ENCODE results near the gene C12orf75. TPM values are rescaled to one million over a fixed set of nuclear protein-coding genes. Genes with fewer than 3 reads are reported as not detected.
"Not testable (repeated sequence)": the region's sequence is repeated elsewhere in the genome, so short reads cannot be mapped to it uniquely, and the experiment has no call there.

C12orf75 gene
- total RNA-seq, 1 donor from 2014 or later = 276 TPM

GRCh38 chr12:105401198-105401597 lies 70.7 kb downstream of the C12orf75 start:
- no peak for DNase-seq (ENCODE audit: low read depth)
- TF ChIP-seq, protein P1, sequence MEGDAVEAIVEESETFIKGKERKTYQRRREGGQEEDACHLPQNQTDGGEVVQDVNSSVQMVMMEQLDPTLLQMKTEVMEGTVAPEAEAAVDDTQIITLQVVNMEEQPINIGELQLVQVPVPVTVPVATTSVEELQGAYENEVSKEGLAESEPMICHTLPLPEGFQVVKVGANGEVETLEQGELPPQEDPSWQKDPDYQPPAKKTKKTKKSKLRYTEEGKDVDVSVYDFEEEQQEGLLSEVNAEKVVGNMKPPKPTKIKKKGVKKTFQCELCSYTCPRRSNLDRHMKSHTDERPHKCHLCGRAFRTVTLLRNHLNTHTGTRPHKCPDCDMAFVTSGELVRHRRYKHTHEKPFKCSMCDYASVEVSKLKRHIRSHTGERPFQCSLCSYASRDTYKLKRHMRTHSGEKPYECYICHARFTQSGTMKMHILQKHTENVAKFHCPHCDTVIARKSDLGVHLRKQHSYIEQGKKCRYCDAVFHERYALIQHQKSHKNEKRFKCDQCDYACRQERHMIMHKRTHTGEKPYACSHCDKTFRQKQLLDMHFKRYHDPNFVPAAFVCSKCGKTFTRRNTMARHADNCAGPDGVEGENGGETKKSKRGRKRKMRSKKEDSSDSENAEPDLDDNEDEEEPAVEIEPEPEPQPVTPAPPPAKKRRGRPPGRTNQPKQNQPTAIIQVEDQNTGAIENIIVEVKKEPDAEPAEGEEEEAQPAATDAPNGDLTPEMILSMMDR (IDR thresholded peaks at IDR 0.05; ENCODE audit: insufficient read depth, low read length, poor library complexity, severe bottlenecking) = no peak
- Histone ChIP-seq H3K4me3 (ENCODE audit: low read depth, low read length) (no peak overlapping the region), H3K27me3 (ENCODE audit: control insufficient read depth, insufficient read depth, low read length) (no peaks in the 10 kb centered on the region), H3K36me3 (ENCODE audit: control insufficient read depth, insufficient read depth, low read length) (peaks cover 3% of the 10 kb centered on the region)

DNA sequence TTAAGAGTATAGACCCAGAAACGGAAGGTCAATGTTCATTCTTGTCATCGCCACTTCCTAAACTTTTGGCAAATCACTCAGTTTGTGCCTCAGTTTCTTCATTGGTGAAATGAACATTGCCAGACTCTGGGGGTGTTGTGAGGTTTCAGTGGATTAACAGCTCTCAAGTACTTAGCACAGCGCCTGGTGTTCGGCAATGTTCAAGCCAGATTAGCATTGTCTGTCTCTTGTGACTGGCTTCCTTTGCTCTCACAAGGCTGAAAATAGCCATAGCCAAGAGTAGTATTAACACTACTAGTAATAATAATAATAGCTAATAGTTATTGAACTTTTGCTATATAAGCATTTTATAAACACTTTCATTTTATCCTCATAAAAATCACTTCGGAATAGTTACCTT lies 71.9 kb downstream of the C12orf75 start:
- no peaks in the 10 kb centered on the region for H3K27me3 ChIP-seq (ENCODE audit: control insufficient read depth, insufficient read depth, low read length)

DNA sequence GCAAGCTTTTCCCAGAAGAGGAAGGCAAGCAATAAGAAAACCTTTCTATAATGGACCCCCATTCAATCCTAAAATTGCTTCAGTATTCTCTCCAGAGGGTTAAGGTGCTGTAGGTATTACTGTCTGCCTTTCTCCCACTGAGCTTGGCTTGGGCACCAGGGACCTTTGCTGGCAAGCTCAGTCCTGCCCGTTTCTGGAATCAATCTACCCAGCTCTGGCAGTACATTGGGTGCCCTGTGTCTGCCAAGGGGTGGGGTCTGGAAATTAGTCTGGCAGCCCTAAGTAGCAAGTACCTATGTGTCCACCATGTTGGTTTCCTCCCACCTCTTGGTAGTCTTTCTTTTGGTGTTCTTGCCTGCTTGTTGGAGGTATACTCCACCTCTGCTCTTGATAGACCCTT lies 72.6 kb downstream of the C12orf75 start:
- TF ChIP-seq, protein P1 (IDR thresholded peaks at IDR 0.05; ENCODE audit: insufficient read depth, low read length, poor library complexity, severe bottlenecking) = no peak

More for the DNA sequence above, 71.9 kb downstream of the C12orf75 start:
- Histone ChIP-seq H3K4me3 (ENCODE audit: low read depth, low read length) (no peak overlapping the region), H3K36me3 (ENCODE audit: control insufficient read depth, insufficient read depth, low read length) (peaks cover 3% of the 10 kb centered on the region)
- no peak for DNase-seq (ENCODE audit: low read depth)
- TF ChIP-seq, protein P1 (IDR thresholded peaks at IDR 0.05; ENCODE audit: insufficient read depth, low read length, poor library complexity, severe bottlenecking) = no peak

DNA sequence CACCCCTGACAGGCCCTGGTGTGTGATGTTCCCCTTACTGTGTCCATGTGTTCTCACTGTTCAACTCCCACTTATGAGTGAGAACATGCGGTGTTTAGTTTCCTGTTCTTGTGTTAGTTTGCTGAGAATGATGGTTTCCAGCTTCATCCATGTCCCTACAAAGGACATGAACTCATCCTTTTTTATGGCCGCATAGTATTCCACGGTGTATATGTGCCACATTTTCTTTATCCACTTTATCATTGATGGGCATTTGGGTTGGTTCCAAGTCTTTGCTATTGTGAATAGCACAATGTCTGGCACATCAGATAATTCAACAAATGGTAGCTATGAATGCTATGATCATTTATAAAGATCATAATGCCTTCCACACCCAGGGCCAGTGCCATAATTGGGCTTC lies 73.6 kb downstream of the C12orf75 start:
- H3K27me3 ChIP-seq (ENCODE audit: control insufficient read depth, insufficient read depth, low read length); DNase-seq (ENCODE audit: low read depth); H3K36me3 ChIP-seq (ENCODE audit: control insufficient read depth, insufficient read depth, low read length); H3K4me3 ChIP-seq (ENCODE audit: low read depth, low read length): not testable (repeated sequence)

More for the DNA sequence above, 72.6 kb downstream of the C12orf75 start:
- Histone ChIP-seq H3K4me3 (ENCODE audit: low read depth, low read length) (no peak overlapping the region), H3K27me3 (ENCODE audit: control insufficient read depth, insufficient read depth, low read length) (no peaks in the 10 kb centered on the region), H3K36me3 (ENCODE audit: control insufficient read depth, insufficient read depth, low read length) (peaks cover 3% of the 10 kb centered on the region)
- DNase-seq (ENCODE audit: low read depth) = no peak

DNA sequence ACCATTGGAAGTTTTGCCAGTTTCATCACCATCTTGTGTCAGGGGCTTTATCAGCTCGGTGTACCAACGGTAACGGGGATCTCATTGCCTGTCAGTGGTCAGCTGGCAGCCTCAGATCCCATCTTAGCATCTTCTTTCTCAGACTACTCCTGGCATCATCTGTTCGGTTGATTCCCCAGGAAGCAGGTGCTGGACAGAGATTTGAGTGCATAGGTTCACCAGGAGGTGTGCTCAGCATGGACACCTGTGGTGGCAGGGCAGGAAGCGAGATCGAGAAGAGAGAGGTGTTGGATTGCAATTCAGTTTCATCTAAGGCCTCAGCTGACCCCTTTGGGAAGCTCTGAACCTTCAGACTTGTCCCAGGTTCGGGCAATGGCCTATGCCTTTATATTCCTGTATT lies 76.0 kb downstream of the C12orf75 start:
- H3K27me3 ChIP-seq (ENCODE audit: control insufficient read depth, insufficient read depth, low read length) = no peaks in the 10 kb centered on the region
- no peaks in the 10 kb centered on the region for H3K36me3 ChIP-seq (ENCODE audit: control insufficient read depth, insufficient read depth, low read length)
- DNase-seq (ENCODE audit: low read depth) = no peak
- no peak overlapping the region for H3K4me3 ChIP-seq (ENCODE audit: low read depth, low read length)
- TF ChIP-seq, protein P1 (IDR thresholded peaks at IDR 0.05; ENCODE audit: insufficient read depth, low read length, poor library complexity, severe bottlenecking) = no peak

- TF ChIP-seq, protein P1 (IDR thresholded peaks at IDR 0.05; ENCODE audit: insufficient read depth, low read length, poor library complexity, severe bottlenecking) = no peak
- DNase-seq (ENCODE audit: low read depth) = no peak
- Histone ChIP-seq H3K36me3 (ENCODE audit: control insufficient read depth, insufficient read depth, low read length) (no peaks in the 10 kb centered on the region), H3K27me3 (ENCODE audit: control insufficient read depth, insufficient read depth, low read length) (no peaks in the 10 kb centered on the region), H3K4me3 (ENCODE audit: low read depth, low read length) (no peak overlapping the region)
These were observed 78.8 kb downstream of the C12orf75 start for GRCh38 chr12:105409279-105409678.

Data from kidney epithelial cell (primary cell).